Measurements from ENCODE around the gene KLRF1.

Gene KLRF1

DNA sequence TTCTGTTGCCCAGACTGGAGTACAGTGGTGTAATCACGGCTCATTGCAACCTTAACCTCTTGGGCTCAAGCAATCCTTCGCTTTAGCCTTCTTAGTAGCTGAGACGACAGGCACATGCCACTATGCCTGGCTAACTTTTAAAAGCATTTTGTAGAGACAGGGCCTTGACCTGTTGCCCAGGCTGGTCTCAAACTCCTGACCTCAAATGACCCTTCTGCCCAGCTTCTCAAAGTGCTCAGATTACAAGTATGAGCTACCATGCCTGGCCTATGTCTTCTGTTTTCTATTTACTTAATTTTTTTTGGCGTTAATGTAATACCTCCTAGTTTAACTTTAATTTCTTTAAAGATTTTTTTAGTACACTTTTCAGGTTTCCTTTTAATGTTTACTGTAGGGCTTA, 20.6 kb upstream of the KLRF1 start:
- TF ChIP-seq, protein P1, sequence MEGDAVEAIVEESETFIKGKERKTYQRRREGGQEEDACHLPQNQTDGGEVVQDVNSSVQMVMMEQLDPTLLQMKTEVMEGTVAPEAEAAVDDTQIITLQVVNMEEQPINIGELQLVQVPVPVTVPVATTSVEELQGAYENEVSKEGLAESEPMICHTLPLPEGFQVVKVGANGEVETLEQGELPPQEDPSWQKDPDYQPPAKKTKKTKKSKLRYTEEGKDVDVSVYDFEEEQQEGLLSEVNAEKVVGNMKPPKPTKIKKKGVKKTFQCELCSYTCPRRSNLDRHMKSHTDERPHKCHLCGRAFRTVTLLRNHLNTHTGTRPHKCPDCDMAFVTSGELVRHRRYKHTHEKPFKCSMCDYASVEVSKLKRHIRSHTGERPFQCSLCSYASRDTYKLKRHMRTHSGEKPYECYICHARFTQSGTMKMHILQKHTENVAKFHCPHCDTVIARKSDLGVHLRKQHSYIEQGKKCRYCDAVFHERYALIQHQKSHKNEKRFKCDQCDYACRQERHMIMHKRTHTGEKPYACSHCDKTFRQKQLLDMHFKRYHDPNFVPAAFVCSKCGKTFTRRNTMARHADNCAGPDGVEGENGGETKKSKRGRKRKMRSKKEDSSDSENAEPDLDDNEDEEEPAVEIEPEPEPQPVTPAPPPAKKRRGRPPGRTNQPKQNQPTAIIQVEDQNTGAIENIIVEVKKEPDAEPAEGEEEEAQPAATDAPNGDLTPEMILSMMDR (IDR thresholded peaks at IDR 0.05; ENCODE audit: low read depth, low read length) = no peak

DNA sequence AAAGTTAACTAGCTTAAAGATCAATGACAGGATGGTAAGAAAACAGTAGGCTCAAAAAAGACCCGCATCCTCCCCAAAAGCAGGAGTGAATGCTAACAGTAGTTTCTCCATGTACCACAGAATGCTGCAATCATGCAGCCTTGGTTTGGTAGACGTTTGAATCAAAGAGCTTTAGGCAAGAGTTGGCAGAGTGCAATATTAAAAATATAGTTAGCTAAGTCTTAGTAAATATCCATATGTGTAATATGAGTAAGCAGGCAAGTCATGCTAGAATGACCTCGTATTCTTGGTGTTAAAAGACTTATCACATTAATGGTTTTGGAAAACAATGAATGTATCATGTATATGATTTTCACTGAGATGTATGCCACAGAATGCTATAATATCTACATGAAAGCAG, 18.8 kb upstream of the KLRF1 start:
- TF ChIP-seq, protein P1 (IDR thresholded peaks at IDR 0.05; ENCODE audit: low read depth, low read length) = no peak
- DNase-seq (ENCODE audit: low read depth, low spot score) = no peak
- in situ Hi-C loops (cut with HindIII; ENCODE audit: low sequenced_read_pairs) = no loop called here
- no peak overlapping the region for H3K4me3 ChIP-seq (ENCODE audit: low read depth, low read length)

More for the DNA sequence above, 20.6 kb upstream of the KLRF1 start:
- no peak for DNase-seq (ENCODE audit: low read depth, low spot score)
- in situ Hi-C loops (cut with HindIII; ENCODE audit: low sequenced_read_pairs) = no loop called here
- H3K4me3 ChIP-seq (ENCODE audit: low read depth, low read length) = no peak overlapping the region

DNA sequence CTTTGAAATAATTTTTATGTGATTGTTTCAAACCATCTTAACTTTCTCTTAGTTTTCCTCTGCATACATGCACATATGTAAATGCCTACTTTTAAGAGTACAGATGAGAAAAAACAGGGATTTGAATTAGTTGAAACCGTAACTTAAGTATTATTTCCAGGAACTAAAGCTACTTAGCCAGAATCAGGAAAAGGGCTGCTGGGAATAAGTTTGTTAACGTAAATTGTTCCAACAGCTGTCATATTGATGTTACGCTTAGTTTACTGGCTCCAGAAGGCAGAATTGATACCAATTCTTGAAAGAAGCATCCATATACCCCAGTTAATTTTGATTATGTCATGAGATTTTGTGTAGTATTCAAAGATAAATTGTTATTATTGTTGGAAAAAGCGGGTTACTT, 17.9 kb upstream of the KLRF1 start:
- no peak overlapping the region for H3K4me3 ChIP-seq (ENCODE audit: low read depth, low read length)
- TF ChIP-seq, protein P1 (IDR thresholded peaks at IDR 0.05; ENCODE audit: low read depth, low read length) = no peak
- no peak for DNase-seq (ENCODE audit: low read depth, low spot score)
- in situ Hi-C loops (cut with HindIII; ENCODE audit: low sequenced_read_pairs) = no loop called here

DNA sequence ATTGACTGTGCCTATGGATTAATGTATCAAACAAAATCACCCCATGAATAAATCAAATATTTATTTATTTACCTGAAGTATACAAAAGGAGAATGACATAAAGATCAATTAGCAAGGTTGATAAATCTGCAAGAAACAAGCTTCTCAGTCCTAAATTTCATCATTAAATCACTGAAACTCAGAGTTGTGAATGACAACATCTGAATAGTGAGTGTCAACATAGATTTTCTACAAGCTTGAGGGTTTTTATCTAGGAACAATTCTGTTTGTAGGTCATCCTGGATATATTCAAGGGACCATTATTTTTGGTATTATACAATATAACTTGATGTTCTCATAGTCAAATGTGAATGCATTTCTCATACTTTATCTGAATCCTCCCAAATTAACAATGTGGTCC, 17.4 kb upstream of the KLRF1 start:
- H3K4me3 ChIP-seq (ENCODE audit: low read depth, low read length) = no peak overlapping the region
- TF ChIP-seq, protein P1 (IDR thresholded peaks at IDR 0.05; ENCODE audit: low read depth, low read length) = no peak
- in situ Hi-C loops (cut with HindIII; ENCODE audit: low sequenced_read_pairs) = no loop called here
- DNase-seq (ENCODE audit: low read depth, low spot score) = no peak

DNA sequence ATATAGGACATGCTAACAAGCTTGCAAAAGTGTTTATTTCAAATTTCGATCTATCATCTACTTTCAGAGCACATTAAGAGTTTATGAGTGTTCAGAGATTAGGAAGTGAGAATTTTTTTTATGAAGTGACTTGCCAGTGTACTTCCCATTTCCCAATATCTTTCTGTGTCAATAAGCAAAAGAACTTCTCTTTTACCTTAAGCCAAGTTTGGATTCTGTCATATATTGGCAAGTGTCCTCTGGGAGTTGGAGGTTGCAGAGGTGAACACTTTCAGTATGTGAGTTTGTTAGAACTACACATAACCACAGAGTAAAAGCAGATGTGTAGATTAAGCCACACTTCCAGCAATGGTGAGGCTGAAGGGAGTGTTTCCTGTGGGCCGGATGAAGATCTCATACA, 16.6 kb upstream of the KLRF1 start:
- no peak overlapping the region for H3K4me3 ChIP-seq (ENCODE audit: low read depth, low read length)
- in situ Hi-C loops (cut with HindIII; ENCODE audit: low sequenced_read_pairs) = no loop called here
- DNase-seq (ENCODE audit: low read depth, low spot score) = no peak
- TF ChIP-seq, protein P1 (IDR thresholded peaks at IDR 0.05; ENCODE audit: low read depth, low read length) = no peak

DNA sequence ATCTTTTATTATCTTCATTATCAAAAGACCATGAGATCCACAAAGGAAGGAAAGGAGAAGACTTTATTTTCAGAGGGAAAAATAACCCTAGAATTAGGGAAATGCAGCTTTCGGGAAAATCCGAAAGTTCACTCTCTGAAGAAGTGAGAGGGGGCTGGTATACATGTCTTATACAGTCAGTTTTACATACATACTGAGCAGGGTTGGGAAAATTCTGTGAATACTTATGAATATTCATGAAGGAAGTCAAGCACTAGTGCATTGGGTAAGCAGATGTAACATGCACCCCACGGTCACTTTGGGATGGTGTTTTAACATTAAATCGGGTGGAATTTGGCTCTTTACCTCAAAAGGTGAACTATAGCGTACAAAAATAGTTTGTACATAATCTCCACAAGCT, 15.7 kb upstream of the KLRF1 start:
- H3K4me3 ChIP-seq (ENCODE audit: low read depth, low read length) = no peak overlapping the region
- no peak for DNase-seq (ENCODE audit: low read depth, low spot score)
- in situ Hi-C loops (cut with HindIII; ENCODE audit: low sequenced_read_pairs) = no loop called here
- TF ChIP-seq, protein P1 (IDR thresholded peaks at IDR 0.05; ENCODE audit: low read depth, low read length) = no peak
